C4-2B (cell line): ENCODE results near the gene MUC6.

ENCODE experiments used
- H3K27ac ChIP-seq: fragments of 450-650 bp; 2 replicates; pipeline ENCODE4 v1.5.1; 2017
- ZFX ChIP-seq: fragments of 450-650 bp; IDR thresholded peaks from 2 replicates; pipeline ENCODE4 v1.6.1; 2017
- TF ChIP-seq, protein P1 (sequence below): fragments of 450-650 bp; conservative IDR thresholded peaks from 2 replicates; pipeline ENCODE4 v1.5.1; 2017; ENCODE audit warnings: mild to moderate bottlenecking

The MUC6 gene

DNA sequence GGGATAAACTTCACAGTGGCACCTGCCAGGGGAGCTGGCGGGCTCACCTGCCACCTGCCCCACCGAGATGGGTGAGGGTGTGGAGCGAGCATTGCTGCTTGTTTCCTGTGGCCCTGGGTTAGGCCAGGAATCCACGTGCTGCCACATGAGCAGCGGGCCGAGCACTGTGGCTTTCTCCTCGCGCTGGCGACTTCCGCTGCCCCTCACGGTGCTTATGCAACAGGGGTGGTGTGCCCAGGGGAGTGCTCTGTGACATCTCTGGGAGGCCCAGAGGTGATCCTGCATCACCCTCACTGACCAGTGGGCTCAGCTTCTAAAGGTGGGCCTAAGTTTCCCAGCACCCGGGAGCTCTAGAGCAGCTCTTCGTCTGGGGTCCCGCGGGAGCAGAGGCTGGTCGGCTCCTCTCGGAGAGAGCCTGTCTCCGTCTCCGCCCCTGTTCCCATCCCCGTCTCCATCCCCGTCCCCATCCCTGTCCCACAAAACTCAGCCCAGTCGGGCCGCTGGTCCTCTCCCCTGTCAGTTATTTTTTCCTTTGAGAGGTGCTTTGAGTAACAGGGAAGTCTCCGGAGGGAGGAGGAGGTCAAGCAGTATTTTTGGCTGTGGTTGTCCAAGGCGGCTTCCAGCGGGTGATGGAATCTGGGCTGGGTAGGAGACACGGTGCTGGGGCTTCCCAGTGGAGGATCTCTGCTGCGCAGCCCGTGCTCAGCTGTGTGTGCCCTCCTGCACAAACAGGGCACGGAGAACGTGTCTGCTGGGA lies 68.3 kb downstream of the MUC6 start:
- H3K27ac ChIP-seq: no peak overlapping the region
- TF ChIP-seq ZFX: no peak
- TF ChIP-seq, protein P1, sequence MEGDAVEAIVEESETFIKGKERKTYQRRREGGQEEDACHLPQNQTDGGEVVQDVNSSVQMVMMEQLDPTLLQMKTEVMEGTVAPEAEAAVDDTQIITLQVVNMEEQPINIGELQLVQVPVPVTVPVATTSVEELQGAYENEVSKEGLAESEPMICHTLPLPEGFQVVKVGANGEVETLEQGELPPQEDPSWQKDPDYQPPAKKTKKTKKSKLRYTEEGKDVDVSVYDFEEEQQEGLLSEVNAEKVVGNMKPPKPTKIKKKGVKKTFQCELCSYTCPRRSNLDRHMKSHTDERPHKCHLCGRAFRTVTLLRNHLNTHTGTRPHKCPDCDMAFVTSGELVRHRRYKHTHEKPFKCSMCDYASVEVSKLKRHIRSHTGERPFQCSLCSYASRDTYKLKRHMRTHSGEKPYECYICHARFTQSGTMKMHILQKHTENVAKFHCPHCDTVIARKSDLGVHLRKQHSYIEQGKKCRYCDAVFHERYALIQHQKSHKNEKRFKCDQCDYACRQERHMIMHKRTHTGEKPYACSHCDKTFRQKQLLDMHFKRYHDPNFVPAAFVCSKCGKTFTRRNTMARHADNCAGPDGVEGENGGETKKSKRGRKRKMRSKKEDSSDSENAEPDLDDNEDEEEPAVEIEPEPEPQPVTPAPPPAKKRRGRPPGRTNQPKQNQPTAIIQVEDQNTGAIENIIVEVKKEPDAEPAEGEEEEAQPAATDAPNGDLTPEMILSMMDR: no peak

DNA sequence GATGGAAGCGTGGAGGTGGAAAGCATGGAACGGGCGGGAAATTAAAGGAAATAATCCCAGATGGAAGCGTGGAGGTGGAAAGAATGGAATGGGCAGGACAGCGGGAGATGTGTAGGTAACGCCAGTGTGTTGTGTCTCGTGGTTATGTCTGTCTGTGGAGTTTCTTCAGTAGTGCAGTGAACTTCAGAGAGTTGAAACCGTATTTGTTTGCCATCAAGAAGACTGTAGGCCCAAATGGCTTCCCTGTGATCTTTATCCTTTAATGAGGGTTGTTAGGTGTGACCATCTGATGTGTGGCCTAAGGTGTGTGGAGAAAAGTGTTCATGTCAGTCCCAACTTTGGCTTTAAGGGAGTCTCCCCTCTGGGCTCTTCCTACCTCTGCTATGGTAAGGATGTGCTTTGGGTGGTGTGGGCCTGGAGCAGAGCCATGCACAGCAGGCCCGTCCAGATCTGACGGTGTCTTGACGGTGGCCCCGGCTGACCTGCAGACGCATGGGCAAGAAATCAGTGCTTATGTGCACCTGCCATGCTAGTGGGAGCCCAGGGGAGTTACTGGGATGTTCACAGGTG lies 71.2 kb downstream of the MUC6 start:
- TF ChIP-seq, protein P1: no peak
- TF ChIP-seq ZFX: no peak
- no peak overlapping the region for H3K27ac ChIP-seq

DNA sequence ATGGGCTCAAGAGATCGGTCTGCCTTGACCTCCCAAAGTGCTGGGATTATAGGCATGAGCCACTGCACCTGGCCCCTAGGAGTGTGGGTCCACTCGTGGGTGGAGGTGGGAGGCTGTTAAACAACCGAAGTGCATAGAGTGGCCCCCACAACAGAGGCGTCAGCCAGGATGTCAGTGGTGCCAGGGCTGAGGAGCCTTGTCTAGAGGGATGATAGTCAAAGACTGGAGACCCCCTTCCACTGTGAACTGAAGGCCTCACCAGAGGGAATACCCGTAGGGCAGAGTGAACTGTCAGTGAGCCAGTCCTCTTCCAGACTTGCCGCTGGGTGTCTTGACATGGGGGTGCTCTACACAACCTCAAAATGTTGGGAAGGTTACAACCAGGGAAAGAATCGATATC lies 72.7 kb downstream of the MUC6 start:
- no peak overlapping the region for H3K27ac ChIP-seq
- TF ChIP-seq ZFX: no peak
- TF ChIP-seq, protein P1: no peak
